HAP-1 (cell line): ENCODE data around the gene TRAK1.

Experiments used
- DNase-seq, 2 experiments: peaks; one replicate each; pipeline ENCODE4 v3.0.0-alpha.2; 2016 to 2020; ENCODE audit warnings: low spot score in 2 of 2
- H3K27me3 ChIP-seq: fragments of 250-450 bp; sonication (Bioruptor Pico); 2 replicates; pipeline ENCODE4 v1.5.1; 2020; ENCODE audit warnings: low read depth, mild to moderate bottlenecking, moderate library complexity
- H3K36me3 ChIP-seq: fragments of 250-450 bp; sonication (Bioruptor Pico); replicated peaks from 2 replicates; pipeline ENCODE4 v1.5.1; 2020; ENCODE audit warnings: mild to moderate bottlenecking
- H3K4me1 ChIP-seq: fragments of 250-450 bp; sonication (Bioruptor Pico); 2 replicates; pipeline ENCODE4 v1.5.1; 2020; ENCODE audit warnings: mild to moderate bottlenecking
- H3K4me3 ChIP-seq: fragments of 250-450 bp; sonication (Bioruptor Pico); 2 replicates; pipeline ENCODE4 v1.5.1; 2020; ENCODE audit warnings: mild to moderate bottlenecking, moderate library complexity
- H3K9me3 ChIP-seq: fragments of 250-450 bp; sonication (Bioruptor Pico); 2 replicates; pipeline ENCODE4 v1.5.1; 2020; ENCODE audit warnings: mild to moderate bottlenecking, moderate library complexity
- in situ Hi-C: fragments of 300-500 bp; cut with MboI; formaldehyde crosslinking; loops from 3 replicates; pipeline ENCODE4 v1.14.3; 2020; ENCODE audit warnings: low sequenced_read_pairs, inconsistent platforms, mixed read lengths

The TRAK1 gene

DNA sequence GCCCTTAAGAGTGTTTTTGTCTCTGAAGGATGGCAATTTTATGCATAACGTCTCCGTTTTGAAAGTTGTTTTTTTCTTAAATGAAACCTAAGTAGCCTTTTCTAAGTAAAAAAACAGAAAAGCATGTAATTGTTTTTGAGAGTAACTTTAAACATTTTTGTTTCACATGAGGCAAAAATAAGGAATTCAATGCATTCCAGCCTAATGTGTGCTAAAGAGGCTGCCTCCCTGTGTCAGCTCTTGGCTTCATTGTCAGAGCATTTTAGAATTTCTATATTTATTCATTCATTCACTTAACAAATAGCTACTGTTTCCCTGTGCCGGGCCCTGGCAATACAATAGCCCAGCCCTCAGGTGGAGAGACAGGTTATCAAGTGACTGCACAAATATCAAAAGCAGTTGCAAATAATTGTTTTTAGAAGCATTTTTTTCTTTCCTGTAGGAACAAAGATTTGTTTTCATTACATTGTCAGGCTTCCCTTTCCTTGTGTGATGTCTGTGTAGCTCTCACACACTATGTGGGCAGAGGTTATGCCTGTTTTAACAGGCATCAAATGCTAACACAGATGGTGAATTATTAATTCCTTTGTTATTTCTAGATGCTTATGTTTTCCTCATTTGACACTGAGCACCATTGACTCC lies 93.0 kb downstream of the TRAK1 start:
- no peaks in the 10 kb centered on the region for H3K9me3 ChIP-seq
- in situ Hi-C loops = no loop called here
- H3K4me1 ChIP-seq = peaks cover 6% of the 10 kb centered on the region
- no peaks in the 10 kb centered on the region for H3K36me3 ChIP-seq
- no peak for DNase-seq
- H3K27me3 ChIP-seq = no peaks in the 10 kb centered on the region
- no peak overlapping the region for H3K4me3 ChIP-seq

DNA sequence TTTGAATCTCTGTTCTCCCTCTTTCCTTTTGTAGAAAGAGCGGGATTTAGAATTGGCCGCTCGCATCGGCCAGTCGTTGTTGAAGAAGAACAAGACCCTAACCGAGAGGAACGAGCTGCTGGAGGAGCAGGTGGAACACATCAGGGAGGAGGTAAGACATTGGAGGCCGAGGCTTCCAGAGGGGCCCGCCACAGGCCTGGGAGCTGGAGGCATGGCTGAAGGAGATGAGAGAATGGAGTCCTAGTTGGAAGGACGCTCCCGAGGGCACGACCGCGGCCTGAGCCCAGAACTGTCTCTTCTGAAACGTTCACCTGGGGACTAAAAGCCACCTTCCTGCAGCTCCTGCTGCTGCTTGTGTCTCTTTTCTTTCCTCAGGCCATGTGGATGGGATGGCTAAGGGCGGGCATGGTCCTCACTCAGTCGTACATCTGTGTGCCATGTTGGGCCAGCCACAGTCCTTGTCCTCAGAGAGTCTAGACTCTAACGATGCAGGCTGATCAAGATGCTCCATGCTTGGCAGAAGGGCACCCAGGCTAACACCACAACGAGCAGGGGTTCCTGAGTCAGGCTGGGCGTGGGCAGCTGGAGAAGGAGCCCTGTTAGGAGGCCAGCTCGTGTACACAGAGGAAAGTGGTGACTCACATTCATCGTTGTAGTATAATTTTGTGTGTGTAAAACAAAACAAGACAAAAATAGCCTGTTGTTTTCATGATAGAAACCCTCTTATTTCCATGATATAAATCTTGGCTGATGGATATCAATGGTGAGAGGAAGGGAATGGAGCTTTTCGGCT lies 93.7 kb downstream of the TRAK1 start:
- in situ Hi-C loops = no loop called here
- no peaks in the 10 kb centered on the region for H3K36me3 ChIP-seq
- H3K4me1 ChIP-seq = no peaks in the 10 kb centered on the region
- H3K9me3 ChIP-seq = no peaks in the 10 kb centered on the region
- no peaks in the 10 kb centered on the region for H3K27me3 ChIP-seq
- no peak for DNase-seq
- H3K4me3 ChIP-seq = no peak overlapping the region

DNA sequence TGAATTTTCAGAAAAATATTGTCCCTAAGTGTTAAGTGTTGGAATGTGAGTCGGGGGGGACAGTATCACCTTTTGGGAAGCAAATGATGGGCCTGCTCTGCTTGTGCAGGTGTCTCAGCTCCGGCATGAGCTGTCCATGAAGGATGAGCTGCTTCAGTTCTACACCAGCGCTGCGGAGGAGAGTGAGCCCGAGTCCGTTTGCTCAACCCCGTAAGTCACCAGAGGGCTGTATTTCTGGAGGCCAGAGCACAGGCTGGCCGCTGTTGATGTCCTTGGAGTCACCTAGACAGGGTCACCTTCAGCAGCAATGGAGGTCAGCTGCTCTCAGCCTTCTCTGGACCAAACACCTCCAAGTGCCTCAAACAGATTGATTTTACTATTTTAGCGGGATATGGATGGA lies 96.8 kb downstream of the TRAK1 start:
- no peak for DNase-seq
- Histone ChIP-seq H3K9me3 (no peaks in the 10 kb centered on the region), H3K36me3 (no peaks in the 10 kb centered on the region; the same call in 1 of the 2 replicates), H3K27me3 (no peaks in the 10 kb centered on the region), H3K4me1 (no peaks in the 10 kb centered on the region), H3K4me3 (no peak overlapping the region)
- in situ Hi-C loops = no loop called here

DNA sequence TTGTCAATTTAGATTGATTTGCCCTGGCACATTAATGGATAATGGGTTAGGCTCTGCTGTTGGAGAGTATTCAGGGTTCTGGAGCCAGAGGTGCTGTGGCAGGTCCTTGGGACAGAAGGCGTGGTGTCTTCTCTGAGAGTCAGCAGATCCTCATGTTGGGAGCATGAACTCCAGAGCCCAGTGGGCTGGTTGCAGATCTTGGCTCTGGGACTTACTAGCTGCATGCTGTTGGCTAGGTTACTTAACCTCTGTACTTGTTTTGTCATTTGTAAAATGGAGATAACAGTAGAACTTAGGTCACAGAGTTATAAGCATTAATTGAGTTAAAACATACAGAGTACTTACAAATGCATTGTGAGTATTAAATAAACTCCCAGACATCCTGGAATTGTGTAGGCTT lies 97.2 kb downstream of the TRAK1 start:
- no peak for DNase-seq
- Histone ChIP-seq H3K9me3 (no peaks in the 10 kb centered on the region), H3K4me1 (no peaks in the 10 kb centered on the region), H3K36me3 (no peaks in the 10 kb centered on the region; the same call in 1 of the 2 replicates), H3K4me3 (no peak overlapping the region), H3K27me3 (no peaks in the 10 kb centered on the region)
- in situ Hi-C loops = no loop called here

DNA sequence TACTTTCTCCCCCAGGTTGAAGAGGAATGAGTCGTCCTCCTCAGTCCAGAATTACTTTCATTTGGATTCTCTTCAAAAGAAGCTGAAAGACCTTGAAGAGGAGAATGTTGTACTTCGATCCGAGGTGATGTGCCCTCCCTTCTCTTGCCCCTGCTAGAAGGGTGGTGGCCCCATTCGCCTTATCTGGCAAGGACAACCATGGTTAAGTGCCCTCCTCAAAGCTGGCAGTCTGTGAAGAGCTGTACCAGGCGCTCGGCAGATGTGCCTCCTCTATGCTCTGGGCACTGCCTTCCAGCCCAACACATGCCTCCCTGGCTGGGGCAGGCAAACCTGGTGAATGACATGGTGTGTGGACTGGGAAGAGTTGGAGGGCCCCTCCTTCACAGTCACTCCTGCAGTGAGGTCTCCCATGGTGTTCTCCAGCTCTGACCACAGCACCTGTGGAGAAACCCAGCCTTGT lies 97.9 kb downstream of the TRAK1 start:
- Histone ChIP-seq H3K9me3 (no peaks in the 10 kb centered on the region), H3K36me3 (no peaks in the 10 kb centered on the region; the same call in 1 of the 2 replicates), H3K4me3 (no peak overlapping the region), H3K27me3 (no peaks in the 10 kb centered on the region), H3K4me1 (no peaks in the 10 kb centered on the region)
- in situ Hi-C loops = no loop called here
- DNase-seq = no peak

DNA sequence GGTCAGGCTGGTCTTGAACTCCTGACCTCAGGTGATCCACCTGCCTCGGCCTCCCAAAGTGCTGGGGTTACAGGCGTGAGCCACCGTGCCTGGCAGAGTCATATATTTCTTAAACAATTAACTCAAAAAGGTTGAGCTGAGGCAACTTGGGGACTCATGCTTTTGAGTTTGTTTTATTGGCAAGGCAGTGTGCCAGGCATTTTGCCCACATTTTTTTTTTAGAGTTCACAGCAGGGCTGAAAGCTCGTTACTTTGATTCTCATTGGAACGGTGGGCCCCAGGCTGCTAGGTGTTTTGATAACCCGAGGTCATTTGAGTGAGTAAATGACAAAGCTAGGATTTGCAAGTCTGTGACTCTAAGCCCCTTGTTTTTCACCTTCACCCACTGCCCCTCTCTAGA lies 98.6 kb downstream of the TRAK1 start:
- Histone ChIP-seq H3K9me3 (no peaks in the 10 kb centered on the region), H3K36me3 (peaks cover 4% of the 10 kb centered on the region; the same call in 1 of the 2 replicates), H3K4me1 (no peaks in the 10 kb centered on the region), H3K27me3 (no peaks in the 10 kb centered on the region), H3K4me3 (no peak overlapping the region)
- in situ Hi-C loops = no loop called here
- DNase-seq = no peak

DNA sequence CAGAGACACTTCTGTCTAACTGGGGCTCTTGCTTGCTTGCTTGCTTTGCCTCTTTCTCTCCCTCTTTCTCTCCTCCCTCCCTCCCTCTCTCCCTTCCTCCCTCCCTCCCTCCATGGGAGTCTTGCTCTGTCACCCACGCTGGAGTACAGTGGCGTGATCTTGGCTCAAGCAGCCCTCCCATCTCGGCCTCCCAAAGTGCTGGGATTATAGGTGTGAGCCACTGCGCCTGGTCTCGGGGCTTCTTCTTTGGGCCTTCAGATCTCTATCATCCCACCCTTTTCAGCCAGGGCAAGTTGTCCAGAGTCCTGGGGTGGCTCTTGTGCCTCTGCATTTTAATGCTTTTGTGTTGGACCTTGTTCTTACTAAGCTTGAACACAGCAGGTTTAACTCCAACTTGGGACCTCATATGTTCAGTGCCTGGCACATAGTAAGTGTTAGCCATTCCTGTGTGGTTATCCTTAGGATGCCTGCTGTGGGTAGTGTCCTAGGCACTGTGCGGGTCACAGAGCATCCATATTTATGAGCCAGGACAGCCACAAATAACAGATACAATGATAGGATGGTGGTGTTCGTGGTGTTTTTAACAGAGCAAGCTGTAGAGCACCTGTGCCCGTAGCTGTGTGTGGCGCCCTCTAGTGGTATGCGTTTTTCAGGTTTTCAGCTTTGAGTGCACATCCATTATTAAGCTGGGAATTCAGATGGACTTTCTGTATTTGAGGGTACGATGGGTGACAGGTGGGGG lies 99.7 kb downstream of the TRAK1 start:
- peak; percentile 37 to 86 for DNase-seq
- no peaks in the 10 kb centered on the region for H3K27me3 ChIP-seq
- in situ Hi-C loops = no loop called here
- H3K36me3 ChIP-seq = peaks cover 11% of the 10 kb centered on the region
- no peaks in the 10 kb centered on the region for H3K9me3 ChIP-seq
- no peaks in the 10 kb centered on the region; the same call in none of the 2 replicates for H3K4me1 ChIP-seq
- no peak overlapping the region for H3K4me3 ChIP-seq

DNA sequence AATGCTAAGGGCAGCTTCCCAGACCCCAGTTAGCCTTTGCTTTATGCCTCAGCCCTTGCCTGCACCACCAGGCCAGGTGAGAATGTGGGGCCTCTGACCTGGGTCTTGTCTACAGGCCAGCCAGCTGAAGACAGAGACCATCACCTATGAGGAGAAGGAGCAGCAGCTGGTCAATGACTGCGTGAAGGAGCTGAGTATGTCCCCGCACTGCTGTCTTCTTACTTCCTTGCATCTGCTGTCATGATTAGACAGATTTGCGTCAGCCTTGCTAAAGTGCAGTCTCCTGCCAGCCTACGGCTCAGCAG lies 100.2 kb downstream of the TRAK1 start:
- H3K27me3 ChIP-seq = no peaks in the 10 kb centered on the region
- peaks cover 4% of the 10 kb centered on the region for H3K4me1 ChIP-seq
- H3K4me3 ChIP-seq = no peak overlapping the region
- no peak for DNase-seq
- H3K36me3 ChIP-seq = peaks cover 15% of the 10 kb centered on the region
- in situ Hi-C loops = no loop called here
- H3K9me3 ChIP-seq = no peaks in the 10 kb centered on the region

DNA sequence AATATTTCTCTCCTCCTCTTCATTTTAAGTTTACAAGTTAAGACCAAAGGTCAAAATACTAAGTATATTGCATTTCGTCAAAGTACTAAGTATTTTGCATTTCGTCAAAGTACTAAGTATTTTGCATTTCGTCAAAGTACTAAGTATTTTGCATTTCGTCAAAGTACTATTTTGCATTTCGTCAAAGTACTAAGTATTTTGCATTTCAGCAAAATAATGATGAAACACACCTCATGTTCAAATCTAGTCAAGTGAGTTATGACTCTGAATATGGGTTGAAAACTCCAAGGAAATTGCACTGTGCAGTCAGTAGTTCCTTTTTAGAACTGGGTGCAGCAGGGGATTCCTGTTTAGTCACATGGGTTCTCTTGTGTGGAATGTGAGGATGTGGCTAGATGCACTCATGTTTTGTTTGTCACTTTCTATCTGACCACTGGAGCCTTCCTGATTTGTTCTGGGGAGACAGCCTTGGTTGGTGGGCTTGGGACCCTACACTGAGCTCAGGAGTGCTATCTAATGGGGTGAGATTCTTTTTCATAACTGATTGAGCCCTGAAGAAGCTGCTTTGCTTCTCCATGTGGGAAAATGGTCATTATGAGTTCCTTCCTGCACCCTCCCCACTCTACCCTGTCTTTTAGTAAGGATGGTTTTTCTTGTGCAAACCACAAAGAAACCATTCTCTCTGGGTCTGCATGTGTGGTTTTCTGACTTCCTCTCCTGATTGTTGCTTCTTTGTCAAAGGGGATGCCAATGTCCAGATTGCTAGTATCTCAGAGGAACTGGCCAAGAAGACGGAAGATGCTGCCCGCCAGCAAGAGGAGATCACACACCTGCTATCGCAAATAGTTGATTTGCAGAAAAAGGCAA lies 101.4 kb downstream of the TRAK1 start:
- Histone ChIP-seq H3K4me1 (peaks cover 4% of the 10 kb centered on the region), H3K4me3 (no peak overlapping the region), H3K27me3 (no peaks in the 10 kb centered on the region), H3K9me3 (no peaks in the 10 kb centered on the region), H3K36me3 (peaks cover 25% of the 10 kb centered on the region)
- no peak for DNase-seq
- in situ Hi-C loops = no loop called here

DNA sequence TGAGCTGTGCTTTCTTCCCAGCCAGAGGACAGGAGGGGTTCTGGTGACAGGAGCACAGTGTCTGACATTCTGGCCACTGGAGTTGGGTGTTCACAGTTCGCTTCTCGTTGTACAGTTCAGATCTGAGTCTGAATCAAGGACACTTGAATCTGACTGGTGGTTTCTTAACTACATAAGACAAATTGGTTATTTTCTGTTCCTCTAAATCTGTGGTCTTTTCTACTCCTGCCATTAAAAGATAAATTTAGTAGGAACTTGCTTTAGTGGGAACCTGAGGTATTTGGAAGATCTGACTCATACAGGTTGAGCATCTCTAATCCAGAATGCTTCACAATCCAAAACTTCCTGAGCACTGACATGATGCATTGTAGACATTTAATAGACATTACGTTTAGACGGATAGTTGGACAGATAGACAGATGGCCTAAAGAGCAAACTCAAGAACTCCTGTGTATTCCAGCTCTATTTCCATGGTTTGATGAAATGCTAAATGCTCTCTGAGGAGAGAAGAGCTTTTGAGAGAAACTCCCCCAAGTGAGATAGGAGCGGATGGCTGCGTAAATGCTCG lies 103.9 kb downstream of the TRAK1 start:
- Histone ChIP-seq H3K36me3 (peaks cover 30% of the 10 kb centered on the region), H3K4me1 (peaks cover 4% of the 10 kb centered on the region), H3K4me3 (no peak overlapping the region), H3K9me3 (no peaks in the 10 kb centered on the region), H3K27me3 (no peaks in the 10 kb centered on the region)
- DNase-seq = no peak
- in situ Hi-C loops = no loop called here

DNA sequence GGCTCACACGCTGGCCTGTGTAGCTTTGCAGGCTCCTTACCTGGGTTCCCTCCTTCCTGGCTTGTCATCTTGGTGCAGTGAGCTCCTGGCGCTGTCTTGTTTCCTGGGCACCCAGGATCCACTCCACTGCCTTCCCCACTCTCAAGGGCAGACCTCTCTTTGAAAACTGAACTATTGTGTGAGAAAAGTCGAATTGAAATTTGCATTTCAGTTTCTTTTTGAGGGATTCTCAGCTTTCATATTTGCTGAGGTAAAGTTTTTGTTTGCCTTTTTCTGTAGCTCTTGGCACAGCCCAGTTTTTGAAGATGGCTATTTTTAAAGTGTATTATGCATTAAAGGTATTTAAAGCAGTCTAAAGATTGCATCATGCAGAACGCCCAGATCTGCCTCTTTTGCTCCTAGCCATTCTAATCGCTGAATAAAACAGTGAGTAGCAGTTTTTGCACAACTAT lies 104.7 kb downstream of the TRAK1 start:
- Histone ChIP-seq H3K4me3 (no peak overlapping the region), H3K36me3 (peaks cover 32% of the 10 kb centered on the region), H3K27me3 (no peaks in the 10 kb centered on the region), H3K4me1 (peaks cover 4% of the 10 kb centered on the region), H3K9me3 (no peaks in the 10 kb centered on the region)
- in situ Hi-C loops = no loop called here
- no peak for DNase-seq

DNA sequence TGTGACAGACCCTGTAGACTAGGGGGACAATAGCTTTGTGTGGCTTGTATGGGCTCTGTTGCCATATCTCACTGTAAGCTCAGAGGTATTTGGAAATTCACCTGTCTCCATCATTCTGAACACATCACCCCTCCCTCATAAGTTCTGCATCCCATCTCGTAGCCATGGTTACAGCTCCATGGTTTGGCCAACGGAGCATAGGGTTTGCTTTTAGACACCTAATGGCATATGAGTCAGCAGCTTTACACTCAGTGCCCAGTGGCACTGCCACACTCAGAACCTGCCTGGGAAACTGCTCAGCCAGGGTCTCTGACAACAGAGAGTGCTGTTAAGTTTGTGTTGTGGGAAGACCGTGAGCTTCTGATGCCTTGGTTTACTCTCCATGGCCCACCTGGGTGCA lies 107.6 kb downstream of the TRAK1 start:
- Histone ChIP-seq H3K27me3 (no peaks in the 10 kb centered on the region), H3K36me3 (peaks cover 32% of the 10 kb centered on the region), H3K4me3 (no peak overlapping the region), H3K9me3 (no peaks in the 10 kb centered on the region), H3K4me1 (peaks cover 4% of the 10 kb centered on the region)
- no peak for DNase-seq
- in situ Hi-C loops = no loop called here

DNA sequence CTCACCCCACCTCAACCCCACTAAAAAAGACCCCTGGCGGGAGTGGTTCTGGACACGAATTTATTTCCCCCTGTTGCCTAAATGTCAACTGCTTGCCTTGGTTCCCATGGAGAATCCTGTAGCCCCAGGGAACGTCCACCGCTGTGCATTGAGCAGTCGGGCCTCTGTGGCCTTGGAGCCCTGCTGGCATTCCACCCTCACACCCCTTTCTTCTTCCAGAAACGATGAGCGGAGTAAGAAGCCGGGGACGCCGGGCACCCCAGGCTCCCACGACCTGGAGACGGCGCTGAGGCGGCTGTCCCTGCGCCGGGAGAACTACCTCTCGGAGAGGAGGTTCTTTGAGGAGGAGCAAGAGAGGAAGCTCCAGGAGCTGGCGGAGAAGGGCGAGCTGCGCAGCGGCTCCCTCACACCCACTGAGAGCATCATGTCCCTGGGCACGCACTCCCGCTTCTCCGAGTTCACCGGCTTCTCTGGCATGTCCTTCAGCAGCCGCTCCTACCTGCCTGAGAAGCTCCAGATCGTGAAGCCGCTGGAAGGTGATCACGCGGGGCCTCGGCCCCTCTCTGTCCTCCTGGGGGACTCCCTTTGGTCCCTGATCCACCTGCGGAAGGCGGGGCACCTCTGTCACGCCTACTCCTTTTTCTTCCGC lies 111.2 kb downstream of the TRAK1 start:
- DNase-seq = no peak
- Histone ChIP-seq H3K27me3 (no peaks in the 10 kb centered on the region), H3K4me3 (no peak overlapping the region), H3K9me3 (no peaks in the 10 kb centered on the region), H3K36me3 (peaks cover 9% of the 10 kb centered on the region), H3K4me1 (no peaks in the 10 kb centered on the region)
- in situ Hi-C loops = no loop called here
